Smooth muscle cell (in vitro differentiated cells): ENCODE measurements around the gene FHAD1. TPM values are rescaled to one million over a fixed set of nuclear protein-coding genes. Genes with fewer than 3 reads are reported as not detected.

ENCODE experiments used
- DNase-seq: peaks from one replicate; lab custom pipeline; 2025; ENCODE audit not compliant: unreplicated experiment; lab: John Stamatoyannopoulos, UW
- H2AFZ ChIP-seq: fragments of 200-600 bp; sonication (generic); 2 replicates; pipeline ENCODE4 v1.6.0; 2016; ENCODE audit warnings: antibody characterized with exemption, low read depth, mild to moderate bottlenecking
- H3F3A ChIP-seq: fragments of 200-600 bp; sonication (generic); 2 replicates; pipeline ENCODE4 v1.6.0; 2017; ENCODE audit warnings: antibody characterized with exemption, low read depth
- H3K27ac ChIP-seq: fragments of 200-600 bp; sonication (generic); 2 replicates; pipeline ENCODE4 v1.5.1; 2016; ENCODE audit warnings: low read depth, mild to moderate bottlenecking
- H3K27me3 ChIP-seq: fragments of 200-600 bp; sonication (generic); 2 replicates; pipeline ENCODE4 v1.6.1; 2016; ENCODE audit warnings: low read depth, mild to moderate bottlenecking
- H3K36me3 ChIP-seq: fragments of 200-600 bp; sonication (generic); 2 replicates; pipeline ENCODE4 v1.5.1; 2016; ENCODE audit warnings: low read depth
- H3K4me1 ChIP-seq: fragments of 200-600 bp; sonication (generic); 2 replicates; pipeline ENCODE4 v1.5.1; 2016; ENCODE audit warnings: low read depth
- H3K4me2 ChIP-seq: fragments of 200-600 bp; sonication (generic); 2 replicates; pipeline ENCODE4 v1.6.0; 2016; ENCODE audit warnings: mild to moderate bottlenecking
- H3K4me3 ChIP-seq: fragments of 200-600 bp; sonication (generic); 2 replicates; pipeline ENCODE4 v1.5.1; 2016; ENCODE audit warnings: mild to moderate bottlenecking
- H3K79me2 ChIP-seq: fragments of 200-600 bp; sonication (generic); 2 replicates; pipeline ENCODE4 v1.6.0; 2016; ENCODE audit warnings: low read depth, mild to moderate bottlenecking
- H3K9ac ChIP-seq: fragments of 200-600 bp; sonication (generic); 2 replicates; pipeline ENCODE4 v1.6.0; 2016; ENCODE audit warnings: low read depth
- H3K9me3 ChIP-seq: fragments of 200-600 bp; sonication (generic); replicated peaks from 2 replicates; pipeline ENCODE4 v1.5.1; 2016; ENCODE audit warnings: low read depth
- H4K20me1 ChIP-seq: fragments of 200-600 bp; sonication (generic); 2 replicates; pipeline ENCODE4 v1.6.0; 2016; ENCODE audit warnings: low read depth
- WGBS: methylation state at CpG from one replicate; pipeline ENCODE4 v1.1.7; 2016; ENCODE audit warnings: low lambda C conversion rate; 5-methylcytosine and 5-hydroxymethylcytosine counted together
- polyA plus RNA-seq: library from polyadenylated mRNA; unstranded; fragments of >200 nt; fragmentation: Nextera tagmentation; extraction: Ambion mirVana; gene quantifications from 2 replicates; pipeline ENCODE4 v1.2.1, GENCODE V29; 2016
- total RNA-seq: library from RNA; depleted of rRNA; stranded (reverse); fragments of >200 nt; gene quantifications from 2 replicates; pipeline ENCODE4 v1.2.3, GENCODE V29; 2014
- TF ChIP-seq, protein P1 (sequence below): fragments of 200-600 bp; sonication (generic); IDR thresholded peaks from 2 replicates; pipeline ENCODE4 v1.5.1; 2017; ENCODE audit warnings: borderline replicate concordance, mild to moderate bottlenecking, antibody characterized with exemption; ENCODE audit not compliant: insufficient read depth, poor library complexity, severe bottlenecking

Gene FHAD1
- total and polyA plus RNA-seq, 2 experiments from 2014 or later: 0.33 TPM; not detected in 1

GRCh38 chr1:15441247-15441646, 194.2 kb downstream of the FHAD1 start:
- Histone ChIP-seq H3F3A (no peaks in the 10 kb centered on the region), H3K79me2 (no peaks in the 10 kb centered on the region), H3K4me2 (no peak overlapping the region), H3K9ac (no peak overlapping the region), H3K27ac (no peak overlapping the region), H2AFZ (no peak overlapping the region), H3K9me3 (no peaks in the 10 kb centered on the region), H3K36me3 (no peaks in the 10 kb centered on the region), H3K4me3 (no peak overlapping the region), H3K27me3 (peaks cover 10% of the 10 kb centered on the region), H4K20me1 (no peaks in the 10 kb centered on the region), H3K4me1 (no peaks in the 10 kb centered on the region)
- 96% methylated on average over 6 of the region's 6 CpGs for WGBS
- TF ChIP-seq, protein P1, sequence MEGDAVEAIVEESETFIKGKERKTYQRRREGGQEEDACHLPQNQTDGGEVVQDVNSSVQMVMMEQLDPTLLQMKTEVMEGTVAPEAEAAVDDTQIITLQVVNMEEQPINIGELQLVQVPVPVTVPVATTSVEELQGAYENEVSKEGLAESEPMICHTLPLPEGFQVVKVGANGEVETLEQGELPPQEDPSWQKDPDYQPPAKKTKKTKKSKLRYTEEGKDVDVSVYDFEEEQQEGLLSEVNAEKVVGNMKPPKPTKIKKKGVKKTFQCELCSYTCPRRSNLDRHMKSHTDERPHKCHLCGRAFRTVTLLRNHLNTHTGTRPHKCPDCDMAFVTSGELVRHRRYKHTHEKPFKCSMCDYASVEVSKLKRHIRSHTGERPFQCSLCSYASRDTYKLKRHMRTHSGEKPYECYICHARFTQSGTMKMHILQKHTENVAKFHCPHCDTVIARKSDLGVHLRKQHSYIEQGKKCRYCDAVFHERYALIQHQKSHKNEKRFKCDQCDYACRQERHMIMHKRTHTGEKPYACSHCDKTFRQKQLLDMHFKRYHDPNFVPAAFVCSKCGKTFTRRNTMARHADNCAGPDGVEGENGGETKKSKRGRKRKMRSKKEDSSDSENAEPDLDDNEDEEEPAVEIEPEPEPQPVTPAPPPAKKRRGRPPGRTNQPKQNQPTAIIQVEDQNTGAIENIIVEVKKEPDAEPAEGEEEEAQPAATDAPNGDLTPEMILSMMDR: no peak
- no peak for DNase-seq

DNA sequence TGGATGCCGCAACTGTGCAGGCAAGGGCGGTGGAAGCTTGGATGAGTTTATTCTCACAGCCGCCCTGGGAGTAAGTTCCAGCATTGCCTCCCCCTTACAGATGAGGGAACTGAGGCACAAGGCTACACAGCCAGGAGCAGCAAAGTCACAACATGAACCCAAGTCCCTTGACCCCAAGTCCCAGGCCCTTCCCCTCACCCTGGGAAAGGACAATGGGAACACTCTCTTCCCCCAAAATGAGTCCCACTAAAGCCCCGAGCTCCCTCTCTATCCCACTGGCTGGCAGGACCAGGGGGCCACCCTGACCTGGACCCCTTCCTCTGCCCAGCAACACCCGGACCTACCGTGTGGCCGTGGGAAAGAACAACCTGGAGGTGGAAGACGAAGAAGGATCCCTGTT, 195.1 kb downstream of the FHAD1 start:
- no peaks in the 10 kb centered on the region for H3K4me1 ChIP-seq
- no peak overlapping the region for H3K4me3 ChIP-seq
- no peak overlapping the region for H3K4me2 ChIP-seq
- H3K27ac ChIP-seq: no peak overlapping the region
- no peak overlapping the region for H2AFZ ChIP-seq
- no peaks in the 10 kb centered on the region for H3K9me3 ChIP-seq
- no peaks in the 10 kb centered on the region for H3K36me3 ChIP-seq
- H4K20me1 ChIP-seq: no peaks in the 10 kb centered on the region
- WGBS: 95% methylated on average over 8 of the region's 8 CpGs
- TF ChIP-seq, protein P1: no peak
- DNase-seq: no peak
- H3K9ac ChIP-seq: no peak overlapping the region
- no peaks in the 10 kb centered on the region for H3F3A ChIP-seq
- peaks cover 13% of the 10 kb centered on the region for H3K27me3 ChIP-seq
- H3K79me2 ChIP-seq: no peaks in the 10 kb centered on the region

- Histone ChIP-seq H3K9me3 (no peaks in the 10 kb centered on the region), H3K27ac (no peak overlapping the region), H3K4me3 (no peak overlapping the region), H3K79me2 (no peaks in the 10 kb centered on the region), H3K36me3 (no peaks in the 10 kb centered on the region), H3F3A (no peaks in the 10 kb centered on the region), H3K9ac (no peak overlapping the region), H4K20me1 (no peaks in the 10 kb centered on the region), H3K4me2 (no peak overlapping the region), H3K27me3 (peaks cover 18% of the 10 kb centered on the region), H2AFZ (no peak overlapping the region), H3K4me1 (no peaks in the 10 kb centered on the region)
- TF ChIP-seq, protein P1: no peak
- DNase-seq: no peak
- 91% methylated on average over 5 of the region's 5 CpGs for WGBS
Observed at GRCh38 chr1:15442759-15443158, 195.7 kb downstream of the FHAD1 start.

- no peak for DNase-seq
- TF ChIP-seq, protein P1: no peak
- Histone ChIP-seq H2AFZ (no peak overlapping the region), H3F3A (no peaks in the 10 kb centered on the region), H3K27me3 (peaks cover 20% of the 10 kb centered on the region), H4K20me1 (no peaks in the 10 kb centered on the region), H3K4me1 (no peaks in the 10 kb centered on the region), H3K27ac (no peak overlapping the region), H3K4me2 (no peak overlapping the region), H3K79me2 (no peaks in the 10 kb centered on the region), H3K36me3 (no peaks in the 10 kb centered on the region), H3K4me3 (no peak overlapping the region), H3K9ac (no peak overlapping the region), H3K9me3 (no peaks in the 10 kb centered on the region)
- WGBS: 81% methylated on average over 5 of the region's 5 CpGs
Observed at GRCh38 chr1:15443281-15443680, 196.3 kb downstream of the FHAD1 start.
